Choroid plexus epithelial cell (primary cell): ENCODE results near the gene NTRK3.

ENCODE experiments used
- DNase-seq: peaks from one replicate; pipeline ENCODE4 v3.0.0-alpha.2; 2010; ENCODE audit warnings: low read depth
- H3K4me3 ChIP-seq: 2 replicates; pipeline ENCODE4 v1.5.1; 2011; ENCODE audit warnings: low read depth, mild to moderate bottlenecking, control low read depth, low read length, moderate library complexity
- CTCF ChIP-seq: conservative IDR thresholded peaks from 2 replicates; pipeline ENCODE4 v1.5.1; 2011; ENCODE audit warnings: low read depth, mild to moderate bottlenecking, control low read depth, inconsistent platforms, low read length, moderate library complexity

Gene NTRK3

GRCh38 chr15:87902772-87903426 lies 353.6 kb downstream of the NTRK3 start:
- DNase-seq: no peak
- H3K4me3 ChIP-seq: no peak overlapping the region
- TF ChIP-seq CTCF: no peak

- DNase-seq: no peak
- TF ChIP-seq CTCF: no peak
- H3K4me3 ChIP-seq: no peak overlapping the region
Observed at GRCh38 chr15:87901926-87902690, 354.4 kb downstream of the NTRK3 start.

GRCh38 chr15:87901008-87901407 lies 355.5 kb downstream of the NTRK3 start:
- no peak for DNase-seq
- no peak for TF ChIP-seq CTCF
- no peak overlapping the region for H3K4me3 ChIP-seq

GRCh38 chr15:87896936-87897335 lies 359.6 kb downstream of the NTRK3 start:
- DNase-seq: no peak
- H3K4me3 ChIP-seq: no peak overlapping the region
- TF ChIP-seq CTCF: no peak

- TF ChIP-seq CTCF: no peak
- no peak for DNase-seq
- H3K4me3 ChIP-seq: no peak overlapping the region
Observed at GRCh38 chr15:87887177-87887576, 369.4 kb downstream of the NTRK3 start.

- no peak overlapping the region for H3K4me3 ChIP-seq
- TF ChIP-seq CTCF: no peak
- no peak for DNase-seq
Observed at GRCh38 chr15:87881026-87881425, 375.5 kb downstream of the NTRK3 start.
